Rectal smooth muscle tissue (tissue), 1 donor: Measurements from ENCODE around the gene RIMOC1.

ENCODE experiments used
- H3K27ac ChIP-seq: one replicate; pipeline ENCODE4 v1.7.0; 2013; ENCODE audit warnings: low read depth, low read length, inconsistent platforms
- H3K27me3 ChIP-seq: one replicate; pipeline ENCODE4 v1.7.0; 2013; ENCODE audit warnings: low read length; ENCODE audit not compliant: control insufficient read depth, insufficient read depth
- H3K36me3 ChIP-seq: one replicate; pipeline ENCODE4 v1.7.0; 2013; ENCODE audit warnings: low read length; ENCODE audit not compliant: control insufficient read depth, insufficient read depth
- H3K4me1 ChIP-seq: one replicate; pipeline ENCODE4 v1.7.0; 2013; ENCODE audit warnings: low read length; ENCODE audit not compliant: control insufficient read depth, insufficient read depth
- H3K4me3 ChIP-seq: one replicate; pipeline ENCODE4 v1.7.0; 2013; ENCODE audit warnings: low read length
- H3K9ac ChIP-seq: one replicate; pipeline ENCODE4 v1.7.0; 2013; ENCODE audit warnings: low read length

Gene RIMOC1

GRCh38 chr5:41903892-41904799 lies at the start of gene RIMOC1:
RIMOC1 (plus strand) TSS chr5:41904344; CDS start chr5:41904368, 24 bp downstream.
- H3K27ac ChIP-seq = peak within 1 kb of the TSS; percentile 87
- H3K4me1 ChIP-seq = peaks cover 7% of the 10 kb centered on the region
- no peaks in the 10 kb centered on the region for H3K27me3 ChIP-seq
- no peaks in the 10 kb centered on the region for H3K36me3 ChIP-seq
- peak within 1 kb of the TSS; percentile 87 for H3K9ac ChIP-seq
- peak within 1 kb of the TSS; percentile 90 for H3K4me3 ChIP-seq

- peak overlapping the region; percentile 32 for H3K9ac ChIP-seq
- peaks cover 5% of the 10 kb centered on the region for H3K36me3 ChIP-seq
- no peak overlapping the region for H3K4me3 ChIP-seq
- H3K4me1 ChIP-seq = no peaks in the 10 kb centered on the region
- H3K27me3 ChIP-seq = no peaks in the 10 kb centered on the region
- no peak overlapping the region for H3K27ac ChIP-seq
Observed at GRCh38 chr5:41856644-41857491, 47.3 kb upstream of the RIMOC1 start.

- Histone ChIP-seq H3K4me3 (no peak overlapping the region), H3K36me3 (peaks cover 5% of the 10 kb centered on the region), H3K27ac (no peak overlapping the region), H3K4me1 (no peaks in the 10 kb centered on the region), H3K27me3 (no peaks in the 10 kb centered on the region), H3K9ac (no peak overlapping the region)
Observed at GRCh38 chr5:41857989-41858388, 46.2 kb upstream of the RIMOC1 start.

- peaks cover 2% of the 10 kb centered on the region for H3K36me3 ChIP-seq
- H3K9ac ChIP-seq = no peak overlapping the region
- H3K27me3 ChIP-seq = no peaks in the 10 kb centered on the region
- H3K27ac ChIP-seq = no peak overlapping the region
- no peak overlapping the region for H3K4me3 ChIP-seq
- H3K4me1 ChIP-seq = no peaks in the 10 kb centered on the region
Observed at GRCh38 chr5:41858890-41859289, 45.3 kb upstream of the RIMOC1 start.

GRCh38 chr5:41863871-41864486 lies 40.2 kb upstream of the RIMOC1 start:
- Histone ChIP-seq H3K4me1 (no peaks in the 10 kb centered on the region), H3K27me3 (no peaks in the 10 kb centered on the region), H3K27ac (no peak overlapping the region), H3K36me3 (peaks cover 2% of the 10 kb centered on the region), H3K4me3 (no peak overlapping the region), H3K9ac (no peak overlapping the region)

GRCh38 chr5:41869151-41869723 lies 34.9 kb upstream of the RIMOC1 start:
- no peaks in the 10 kb centered on the region for H3K4me1 ChIP-seq
- no peaks in the 10 kb centered on the region for H3K27me3 ChIP-seq
- peak overlapping the region; percentile 91 for H3K27ac ChIP-seq
- peak overlapping the region; percentile 88 for H3K4me3 ChIP-seq
- H3K36me3 ChIP-seq = no peaks in the 10 kb centered on the region
- H3K9ac ChIP-seq = no peak overlapping the region

- Histone ChIP-seq H3K27me3 (no peaks in the 10 kb centered on the region), H3K27ac (peak within 1 kb of the TSS; percentile 91)
Observed at GRCh38 chr5:41869724-41870626, 34.2 kb upstream of the RIMOC1 start, which contains the start of gene OXCT1. OXCT1 (minus strand) TSS chr5:41870425; CDS start chr5:41870358, 67 bp downstream.

GRCh38 chr5:41870627-41871048 lies 33.5 kb upstream of the RIMOC1 start:
- peak overlapping the region; percentile 88 for H3K4me3 ChIP-seq
- no peaks in the 10 kb centered on the region for H3K36me3 ChIP-seq
- H3K9ac ChIP-seq = peak overlapping the region; percentile 60
- peak overlapping the region; percentile 91 for H3K27ac ChIP-seq
- H3K27me3 ChIP-seq = no peaks in the 10 kb centered on the region
- no peaks in the 10 kb centered on the region for H3K4me1 ChIP-seq

More at GRCh38 chr5:41869724-41870626, 34.2 kb upstream of the RIMOC1 start, which contains the start of gene OXCT1:
- H3K4me3 ChIP-seq = peak within 1 kb of the TSS; percentile 88
- H3K36me3 ChIP-seq = no peaks in the 10 kb centered on the region
- H3K9ac ChIP-seq = peak within 1 kb of the TSS; percentile 60
- H3K4me1 ChIP-seq = no peaks in the 10 kb centered on the region

GRCh38 chr5:41871852-41872251 lies 32.3 kb upstream of the RIMOC1 start:
- no peak overlapping the region for H3K9ac ChIP-seq
- H3K36me3 ChIP-seq = no peaks in the 10 kb centered on the region
- H3K27ac ChIP-seq = no peak overlapping the region
- no peaks in the 10 kb centered on the region for H3K4me1 ChIP-seq
- H3K27me3 ChIP-seq = no peaks in the 10 kb centered on the region
- no peak overlapping the region for H3K4me3 ChIP-seq

- H3K27ac ChIP-seq = no peak overlapping the region
- H3K9ac ChIP-seq = no peak overlapping the region
- H3K4me1 ChIP-seq = no peaks in the 10 kb centered on the region
- no peak overlapping the region for H3K4me3 ChIP-seq
- no peaks in the 10 kb centered on the region for H3K36me3 ChIP-seq
- H3K27me3 ChIP-seq = no peaks in the 10 kb centered on the region
Observed at GRCh38 chr5:41874512-41875060, 29.6 kb upstream of the RIMOC1 start.

GRCh38 chr5:41875121-41875520 lies 29.0 kb upstream of the RIMOC1 start:
- H3K36me3 ChIP-seq = no peaks in the 10 kb centered on the region
- H3K9ac ChIP-seq = no peak overlapping the region
- no peaks in the 10 kb centered on the region for H3K4me1 ChIP-seq
- no peaks in the 10 kb centered on the region for H3K27me3 ChIP-seq
- H3K27ac ChIP-seq = no peak overlapping the region
- no peak overlapping the region for H3K4me3 ChIP-seq
